ENCODE measurements around the gene FRMPD1. TPM values are rescaled to one million over a fixed set of nuclear protein-coding genes. Genes with fewer than 3 reads are reported as not detected.

The FRMPD1 gene
- total and polyA plus RNA-seq, 10 of the 15 experiments (the other 5 are each of a cell fraction or from before 2014, with no cell fraction given): 0.01 to 0.08 (median 0.05) TPM; not detected in 6

DNA sequence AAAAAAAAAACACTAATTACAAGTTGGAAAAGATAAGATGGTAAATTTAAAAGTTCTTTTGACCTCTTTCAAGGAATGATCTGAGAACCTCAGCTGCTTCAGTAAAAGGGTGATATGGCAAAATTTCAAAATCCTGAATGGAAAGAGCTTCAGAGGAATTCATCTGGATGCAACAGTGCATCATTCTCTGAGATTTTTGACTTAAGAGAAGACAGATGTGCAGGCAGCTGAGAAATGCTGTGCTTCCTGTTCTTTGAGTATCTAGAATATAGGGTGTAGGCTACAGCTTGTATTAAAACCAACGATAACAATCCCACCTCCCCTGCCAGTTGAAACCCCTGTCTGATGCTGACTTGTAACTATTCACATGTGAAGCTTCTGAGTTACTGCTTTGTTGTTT is 6.2 kb downstream of the FRMPD1 start:
- WGBS (ENCODE audit: insufficient coverage, insufficient replicate concordance, low lambda C conversion rate, missing lambda C conversion rate): 0% methylated on average over 1 of the region's 1 CpG
- no peak overlapping the region for H2AFZ ChIP-seq (ENCODE audit: control insufficient read depth, low read depth, low read length)
- in situ Hi-C loops (cut with MboI): no loop called here
- H3K79me2 ChIP-seq (ENCODE audit: control insufficient read depth, insufficient read depth, low read length): no peaks in the 10 kb centered on the region
- ChIA-PET SMC1A (ENCODE audit: uncharacterized antibody, unreplicated experiment) (interaction anchor here (1.0 to 2.8 kb wide), 5 partner anchors 10 to 65 kb away, joined by 3 to 9 read pairs (median 3); partner anchors contain the start of gene TOMM5), POLR2A (interaction anchor here (0.7 kb wide), 1 partner anchor 77 kb away, joined by 3 read pairs; no protein-coding TSS in a partner anchor), CTCF (interaction anchor here (1.2 to 1.5 kb wide), 2 partner anchors 12 to 62 kb away, joined by 4 to 5 read pairs; no protein-coding TSS in a partner anchor), RAD21 (ENCODE audit: unreplicated experiment) (no interaction called here)
- H4K20me1 ChIP-seq (ENCODE audit: control insufficient read depth, insufficient read depth): no peaks in the 10 kb centered on the region
- no peaks in the 10 kb centered on the region for H3K9me3 ChIP-seq (replicated peaks; ENCODE audit: control insufficient read depth, insufficient read depth, low read length)
- BruUV-seq (replicated peaks): no TSS peak
- intact Hi-C loops (cut with micrococcal nuclease; ENCODE audit: unreplicated experiment): no loop called here
- no peak overlapping the region for H3K27ac ChIP-seq (ENCODE audit: control insufficient read depth, insufficient read depth)
- TF ChIP-seq EZH2 (IDR thresholded peaks at IDR 0.05; ENCODE audit: borderline replicate concordance, control insufficient read depth, low read depth, low read length) (no peak), ZNF207 (IDR thresholded peaks at IDR 0.05; ENCODE audit: borderline replicate concordance) (no peak), FOXM1 (IDR thresholded peaks at IDR 0.05; ENCODE audit: low read depth, low read length) (no peak), JUND (IDR thresholded peaks at IDR 0.05; ENCODE audit: low read depth, low read length) (no peak), MTA3 (IDR thresholded peaks at IDR 0.05; ENCODE audit: borderline replicate concordance, low read length) (no peak), ZSCAN29 (IDR thresholded peaks at IDR 0.05) (no peak), RBBP5 (conservative IDR thresholded peaks at IDR 0.05) (no peak), CHD4 (IDR thresholded peaks at IDR 0.05) (no peak), STAT1 (conservative IDR thresholded peaks at IDR 0.05) (no peak)
- H3K4me3 ChIP-seq: no peak overlapping the region
- H3K4me1 ChIP-seq (ENCODE audit: control insufficient read depth, insufficient read depth, low read length): no peaks in the 10 kb centered on the region
- no peak overlapping the region for H3K9ac ChIP-seq (ENCODE audit: control insufficient read depth, insufficient read depth, low read length)
- H3K27me3 ChIP-seq (replicated peaks in 1 of 2; ENCODE audit: control insufficient read depth in 2 of 2, insufficient read depth in 2 of 2, low read length in 1 of 2): peaks cover 3 to 5% of the 10 kb centered on the region in 2 experiments
- ATAC-seq: no peak
- no peak overlapping the region for H3K4me2 ChIP-seq (ENCODE audit: control insufficient read depth, insufficient read depth)
- no peak for DNase-seq (ENCODE audit: low read depth, low spot score)
- FAIRE-seq: no peak
- H3K36me3 ChIP-seq (ENCODE audit: control insufficient read depth in 2 of 2, insufficient read depth in 2 of 2, low read length in 1 of 2): no peaks in the 10 kb centered on the region

DNA sequence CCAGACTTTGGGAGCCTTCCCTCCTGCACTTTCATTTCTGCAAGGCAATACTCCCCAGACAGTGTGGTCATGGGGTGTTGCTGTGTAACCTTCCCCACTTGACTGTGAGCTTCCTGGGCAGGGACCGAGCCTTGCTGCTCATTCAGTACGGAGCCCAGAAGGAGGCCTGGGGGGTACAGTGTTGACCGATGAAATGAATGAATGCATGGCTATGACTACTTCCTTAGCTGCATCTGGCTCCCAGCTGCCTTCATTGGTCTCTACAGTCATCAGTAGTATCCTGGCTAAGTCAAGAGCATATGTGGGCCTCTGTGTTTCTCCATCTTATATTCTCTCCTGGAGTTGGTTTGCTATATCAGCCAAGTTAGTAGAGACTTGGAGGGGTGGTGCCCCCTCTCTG is 9.9 kb downstream of the FRMPD1 start:
- no peak for TF ChIP-seq MYB (IDR thresholded peaks at IDR 0.05; ENCODE audit: borderline replicate concordance, low read depth, low read length)
- no peak for TF ChIP-seq HSF1 (IDR thresholded peaks at IDR 0.05; ENCODE audit: low read depth, low read length)
- no peak for TF ChIP-seq SREBF1 (IDR thresholded peaks at IDR 0.05; ENCODE audit: low read length)
- TF ChIP-seq ZNF274 (IDR thresholded peaks at IDR 0.05; ENCODE audit: insufficient read depth, insufficient read length): no peak

More for the DNA sequence above, 9.9 kb downstream of the FRMPD1 start:
- Histone ChIP-seq H4K20me1 (ENCODE audit: control insufficient read depth, insufficient read depth) (no peaks in the 10 kb centered on the region), H3K9ac (ENCODE audit: control insufficient read depth, insufficient read depth, low read length) (no peak overlapping the region), H3K9me3 (replicated peaks; ENCODE audit: control insufficient read depth, insufficient read depth, low read length) (no peaks in the 10 kb centered on the region), H3K27me3 (replicated peaks in 1 of 2; ENCODE audit: control insufficient read depth in 2 of 2, insufficient read depth in 2 of 2, low read length in 1 of 2) (no peaks in the 10 kb centered on the region; a peak in 1 of 4 replicates), H3K36me3 (ENCODE audit: control insufficient read depth in 2 of 2, insufficient read depth in 2 of 2, low read length in 1 of 2) (no peaks in the 10 kb centered on the region), H3K4me1 (ENCODE audit: control insufficient read depth, insufficient read depth, low read length) (no peaks in the 10 kb centered on the region), H3K79me2 (ENCODE audit: control insufficient read depth, insufficient read depth, low read length) (no peaks in the 10 kb centered on the region), H3K4me3 (no peak overlapping the region), H3K27ac (ENCODE audit: control insufficient read depth, insufficient read depth) (no peak overlapping the region), H2AFZ (ENCODE audit: control insufficient read depth, low read depth, low read length) (no peak overlapping the region), H3K4me2 (ENCODE audit: control insufficient read depth, insufficient read depth) (no peak overlapping the region)
- CTCF ChIA-PET: no interaction called here
- in situ Hi-C loops (cut with MboI) (no loop called here), intact Hi-C loops (cut with micrococcal nuclease; ENCODE audit: unreplicated experiment) (no loop called here)
- DNase-seq (ENCODE audit: low read depth, low spot score): no peak
- WGBS (ENCODE audit: insufficient coverage, insufficient replicate concordance, low lambda C conversion rate, missing lambda C conversion rate): 19% methylated on average over 3 of the region's 3 CpGs
- no peak for ATAC-seq
- SMC1A ChIA-PET (ENCODE audit: uncharacterized antibody, unreplicated experiment): no interaction called here
- RAD21 ChIA-PET (ENCODE audit: unreplicated experiment): interaction anchor here (0.9 kb wide), 1 partner anchor 16 kb away, joined by 3 read pairs; no protein-coding TSS in a partner anchor
- BruUV-seq (replicated peaks): no TSS peak
- POLR2A ChIA-PET: no interaction called here
- no peak for FAIRE-seq

Data from GM12878 (cell line).